Putamen (tissue), 1 donor: ENCODE data around the gene RPS6KA2.

ENCODE experiments used
- DNase-seq: peaks from one replicate; pipeline ENCODE4 v3.0.0-alpha.2; 2016; ENCODE audit warnings: low spot score

Gene RPS6KA2

DNA sequence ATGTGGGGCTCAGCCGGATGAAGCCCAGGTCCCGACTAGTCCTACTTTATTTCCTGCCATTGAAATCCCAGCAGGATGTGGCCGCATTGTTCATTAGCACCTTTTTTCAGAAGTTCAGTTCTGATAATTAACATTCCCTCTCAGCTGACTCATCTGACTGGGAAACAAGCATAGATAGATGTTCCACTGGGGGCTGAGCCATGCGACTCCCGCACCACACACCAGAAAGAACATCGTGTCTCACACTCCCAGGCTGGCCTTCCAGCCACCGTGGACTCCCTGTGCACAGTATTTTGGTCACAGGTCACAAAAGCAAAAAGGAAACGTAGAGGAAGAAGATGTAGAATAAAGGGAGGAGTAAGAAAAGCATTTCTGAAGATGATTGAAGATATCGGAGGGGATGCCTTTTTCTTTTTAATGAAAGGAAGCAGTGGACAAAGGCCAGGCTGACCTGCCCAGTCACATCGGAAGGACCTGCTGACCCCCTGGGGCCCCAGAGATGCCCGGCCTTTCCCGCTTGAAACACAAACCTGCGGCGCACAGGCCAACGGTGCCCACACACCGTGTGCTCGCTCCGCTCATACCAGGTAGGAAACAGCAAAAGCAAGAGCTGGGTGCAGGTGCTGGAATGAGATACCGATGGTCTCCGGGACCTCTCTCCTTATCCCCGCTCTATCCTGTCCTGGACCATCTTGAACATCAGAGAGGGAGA lies 11.8 kb downstream of the RPS6KA2 start:
- no peak for DNase-seq

- no peak for DNase-seq
These were observed 12.5 kb downstream of the RPS6KA2 start for GRCh38 chr6:166614589-166614988.

- no peak for DNase-seq
These were observed 12.9 kb downstream of the RPS6KA2 start for GRCh38 chr6:166614171-166614583.

- no peak for DNase-seq
These were observed 14.0 kb downstream of the RPS6KA2 start for GRCh38 chr6:166613027-166613426.

GRCh38 chr6:166612471-166612881 lies 14.6 kb downstream of the RPS6KA2 start:
- no peak for DNase-seq

GRCh38 chr6:166611631-166612030 lies 15.4 kb downstream of the RPS6KA2 start:
- no peak for DNase-seq

DNA sequence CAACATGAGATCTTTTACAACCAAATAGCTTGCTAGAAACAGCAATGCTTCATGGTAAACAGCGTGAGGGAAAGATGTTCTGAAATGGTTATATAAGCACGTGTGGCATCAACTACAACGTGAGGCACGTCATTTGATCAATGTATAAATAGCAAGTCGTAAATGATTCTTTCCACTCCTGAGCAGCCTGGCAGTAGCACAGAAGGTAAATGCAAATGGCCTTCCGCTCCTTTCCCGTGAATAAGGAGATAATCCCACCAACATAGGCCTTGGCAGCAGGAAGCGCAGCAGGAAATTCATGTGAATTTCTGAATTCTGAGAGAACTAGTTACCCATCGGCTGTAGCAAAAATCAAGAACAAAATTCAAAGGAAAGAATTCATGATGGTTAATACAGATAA lies 17.0 kb downstream of the RPS6KA2 start:
- DNase-seq, result no peak

DNA sequence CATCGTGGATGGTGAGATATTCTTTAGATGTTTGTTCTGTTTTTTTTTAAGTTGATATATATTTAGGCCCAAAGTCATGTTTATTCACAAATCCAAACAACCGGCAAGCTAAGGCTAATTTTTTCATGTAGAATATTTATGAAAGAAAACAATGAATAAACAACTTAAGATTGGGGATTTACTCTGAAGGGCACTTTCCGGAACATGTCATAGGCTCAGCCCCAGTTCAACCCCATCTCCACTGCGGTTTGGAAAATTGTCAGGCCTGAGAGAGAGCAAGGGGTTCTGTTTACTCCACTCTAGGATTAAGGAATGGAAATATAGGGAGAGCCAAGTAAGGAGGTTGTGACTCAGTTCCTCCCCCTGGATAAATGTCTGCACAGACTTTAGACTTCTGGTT lies 18.3 kb downstream of the RPS6KA2 start:
- no peak for DNase-seq

- DNase-seq, result no peak
These were observed 21.3 kb downstream of the RPS6KA2 start for GRCh38 chr6:166605752-166606151.

GRCh38 chr6:166604911-166605310 lies 22.1 kb downstream of the RPS6KA2 start:
- DNase-seq, result no peak

- no peak for DNase-seq
These were observed 22.7 kb downstream of the RPS6KA2 start for GRCh38 chr6:166604328-166604727.

- DNase-seq, result no peak
These were observed 23.9 kb downstream of the RPS6KA2 start for GRCh38 chr6:166603043-166603690.

- DNase-seq, result no peak
These were observed 25.1 kb downstream of the RPS6KA2 start for GRCh38 chr6:166601956-166602355.

DNA sequence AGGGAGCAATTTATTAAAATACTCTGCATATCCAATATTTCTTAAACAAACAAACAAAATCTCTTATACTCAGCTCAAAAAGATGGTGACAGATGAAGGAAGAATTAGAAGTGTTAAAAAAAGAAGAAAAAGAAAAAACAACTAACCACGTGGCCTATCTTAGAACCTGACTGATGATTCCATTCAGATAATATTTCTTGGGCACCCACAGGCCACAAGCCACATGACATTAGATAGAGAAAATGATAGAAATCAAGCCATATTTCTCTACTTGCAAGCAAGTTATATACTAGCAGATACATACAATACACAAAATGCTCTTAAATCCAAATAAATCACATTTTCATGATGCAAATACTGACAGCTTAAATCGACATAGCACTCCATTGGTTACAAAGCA lies 26.1 kb downstream of the RPS6KA2 start:
- no peak for DNase-seq

DNA sequence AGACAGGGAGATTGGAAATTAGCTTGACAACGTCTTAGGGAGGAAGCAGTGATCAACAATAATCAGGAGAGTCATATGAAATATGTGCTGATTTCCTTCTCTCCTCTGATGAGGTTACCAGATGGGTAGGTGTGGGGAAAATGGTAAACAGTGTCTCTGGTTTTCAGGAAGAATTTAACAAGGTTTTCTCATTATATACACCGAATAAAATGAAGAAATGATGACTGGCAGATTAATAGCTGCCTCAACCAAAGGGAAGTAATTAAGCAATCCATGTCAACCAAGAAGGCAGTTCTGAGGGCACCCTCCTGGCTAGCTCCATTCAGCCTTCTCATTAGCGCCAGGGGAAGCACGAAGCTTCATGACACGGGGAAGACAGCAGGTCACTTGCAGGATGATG lies 27.8 kb downstream of the RPS6KA2 start:
- no peak for DNase-seq

GRCh38 chr6:166598441-166599138 lies 28.5 kb downstream of the RPS6KA2 start:
- no peak for DNase-seq

DNA sequence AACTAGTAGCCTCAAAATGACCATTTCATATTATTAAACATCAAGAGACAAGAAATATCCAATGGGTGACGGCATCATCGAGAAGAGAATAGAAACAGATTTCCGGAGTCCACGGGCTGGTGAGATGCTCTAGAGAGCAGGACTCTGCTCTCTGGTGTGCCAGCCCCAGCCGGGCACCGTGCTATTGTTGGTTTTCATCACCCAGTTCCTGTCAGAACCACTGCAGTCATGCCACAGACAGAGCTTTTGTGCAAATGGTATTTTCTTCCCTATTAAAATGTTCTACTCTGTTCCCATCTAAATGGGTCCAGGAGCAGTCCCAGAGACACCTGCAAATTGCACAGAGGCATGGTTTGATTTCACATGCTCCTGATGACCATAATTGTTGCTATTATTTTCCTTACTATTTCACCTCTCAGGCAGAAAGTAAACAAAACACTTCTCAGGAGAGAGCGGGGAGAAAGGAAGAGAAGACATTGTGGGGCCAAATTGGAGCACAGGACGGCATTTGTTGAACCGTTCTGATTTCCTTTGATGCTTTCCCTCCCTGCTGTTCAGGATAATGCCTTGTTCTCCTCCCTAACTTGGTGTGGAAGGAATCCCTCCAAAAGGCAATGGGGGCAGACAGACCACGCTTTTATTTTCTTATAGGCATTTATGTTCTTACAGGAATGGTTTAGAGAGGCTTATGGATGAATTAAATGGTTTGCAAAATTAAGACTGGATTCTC lies 29.2 kb downstream of the RPS6KA2 start:
- peak; percentile 42 for DNase-seq

- no peak for DNase-seq
These were observed 30.1 kb downstream of the RPS6KA2 start for GRCh38 chr6:166596776-166597507.

DNA sequence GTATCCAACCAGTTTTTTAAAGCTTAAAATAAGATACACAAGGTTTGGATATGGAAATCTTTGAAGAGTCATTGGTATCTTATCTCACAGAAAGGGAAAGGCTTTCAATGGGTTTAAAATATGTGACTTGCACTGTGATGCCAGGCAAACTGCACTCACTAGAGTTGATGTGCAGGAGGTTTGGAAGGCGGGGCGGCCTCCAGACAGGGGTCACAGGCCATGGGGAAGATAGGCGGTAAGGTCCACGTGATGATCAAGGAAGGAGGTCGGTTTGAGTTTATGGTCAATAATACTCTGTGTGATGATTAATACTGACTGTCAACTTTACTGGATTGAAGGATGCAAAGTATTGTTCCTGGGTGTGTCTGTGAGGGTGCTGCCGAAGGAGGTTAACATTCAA lies 31.1 kb downstream of the RPS6KA2 start:
- DNase-seq, result no peak

DNA sequence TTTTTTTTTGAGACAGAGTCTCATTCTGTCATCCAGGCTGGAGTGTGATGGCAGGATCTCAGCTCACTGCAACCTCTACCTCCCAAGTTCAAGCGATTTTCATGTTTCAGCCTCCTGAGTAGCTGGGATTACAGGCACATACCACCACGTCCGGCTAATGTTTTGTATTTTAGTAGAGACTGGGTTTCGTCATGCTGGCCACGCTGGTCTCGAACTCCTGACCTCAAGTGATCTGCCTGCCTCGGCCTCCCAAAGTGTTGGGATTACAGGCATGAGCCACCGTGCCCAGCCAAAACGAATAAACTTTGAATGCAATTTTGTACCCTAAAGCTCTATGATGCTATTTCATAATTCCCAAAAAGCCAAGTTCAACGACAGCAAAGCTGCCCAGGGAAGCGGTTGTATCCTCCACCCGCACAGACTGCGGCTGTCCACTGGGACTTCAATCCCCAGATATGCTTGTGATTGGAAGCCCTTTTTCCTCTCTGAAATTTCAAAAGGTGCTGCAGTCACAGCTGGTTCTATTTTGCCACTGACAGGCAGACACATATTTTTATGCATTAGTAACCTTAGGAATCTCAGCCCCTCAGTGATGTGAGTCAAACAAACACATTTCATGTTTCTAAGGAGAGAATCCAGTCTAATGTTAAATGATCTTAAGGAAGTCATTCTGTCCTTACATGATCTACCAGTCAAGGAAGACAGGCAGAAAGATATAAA lies 31.8 kb downstream of the RPS6KA2 start:
- DNase-seq, result no peak

- no peak for DNase-seq
These were observed 34.2 kb downstream of the RPS6KA2 start for GRCh38 chr6:166592821-166593220.
